ACHN (cell line): ENCODE data around the gene CELF1.

Experiments used
- DNase-seq: peaks from one replicate; pipeline ENCODE4 v3.0.0-alpha.2; 2015
- in situ Hi-C: cut with HindIII; loops from 2 replicates; pipeline ENCODE4 v1.10.0; 2017; ENCODE audit warnings: low sequenced_read_pairs, low pct_ligation_motif_present, low pct_unique_long_range_greater_than_20kb

Gene CELF1

DNA sequence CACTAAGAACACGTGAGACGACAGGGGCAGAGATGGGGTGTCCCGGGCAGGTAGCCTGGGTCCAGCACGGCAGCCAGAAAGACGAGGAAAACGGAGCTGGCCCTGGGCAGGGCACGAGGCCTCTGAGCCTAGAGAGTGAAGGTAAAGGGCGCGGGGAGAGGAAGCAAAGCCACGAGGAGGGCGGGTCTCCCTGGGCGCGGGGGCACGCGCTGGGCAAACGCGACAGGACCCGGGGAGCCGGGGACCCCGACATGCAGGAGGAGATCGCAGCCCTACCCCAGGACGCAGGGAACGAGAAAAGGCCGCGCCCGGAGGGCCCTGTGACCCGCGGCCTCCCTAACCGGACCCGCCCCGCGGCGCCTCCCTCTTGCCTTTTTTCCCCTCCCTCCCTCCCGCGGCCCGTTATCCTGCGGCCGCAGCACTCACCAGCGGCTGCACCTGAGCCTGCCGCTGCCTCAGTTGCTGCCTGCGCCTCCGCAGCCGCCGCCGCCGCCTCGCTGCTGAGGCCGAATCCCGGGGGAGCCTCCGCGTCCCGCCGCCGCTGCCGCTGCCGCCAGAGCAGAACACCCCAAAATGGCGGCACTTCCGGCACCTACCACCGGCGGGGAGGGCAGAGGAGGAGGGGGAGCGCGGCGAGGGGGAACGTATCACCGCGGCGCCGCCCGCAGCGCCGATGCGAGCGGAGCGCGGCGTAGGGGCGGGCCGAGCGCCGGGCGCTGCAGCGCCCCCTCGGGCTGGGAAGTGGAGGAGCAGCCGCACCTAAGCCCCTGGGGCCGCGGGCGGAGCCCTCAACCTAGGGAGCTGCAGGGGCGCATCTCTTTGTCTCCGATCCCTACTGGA lies at the start of gene CELF1:
Gene CELF1 (minus strand): TSS at position 567 of the 840 bp plus-strand sequence. CDS start 53,609 bp downstream, outside the sequence.
- in situ Hi-C loops = no loop called here

GRCh38 chr11:47599902-47600301 lies 47.0 kb upstream of the CELF1 start:
- in situ Hi-C loops = no loop called here
- no peak for DNase-seq

More for the DNA sequence above, at the start of gene CELF1:
- DNase-seq = peak; percentile 89

- DNase-seq = no peak
- in situ Hi-C loops = no loop called here
These were observed 43.0 kb upstream of the CELF1 start for GRCh38 chr11:47595967-47596366.

DNA sequence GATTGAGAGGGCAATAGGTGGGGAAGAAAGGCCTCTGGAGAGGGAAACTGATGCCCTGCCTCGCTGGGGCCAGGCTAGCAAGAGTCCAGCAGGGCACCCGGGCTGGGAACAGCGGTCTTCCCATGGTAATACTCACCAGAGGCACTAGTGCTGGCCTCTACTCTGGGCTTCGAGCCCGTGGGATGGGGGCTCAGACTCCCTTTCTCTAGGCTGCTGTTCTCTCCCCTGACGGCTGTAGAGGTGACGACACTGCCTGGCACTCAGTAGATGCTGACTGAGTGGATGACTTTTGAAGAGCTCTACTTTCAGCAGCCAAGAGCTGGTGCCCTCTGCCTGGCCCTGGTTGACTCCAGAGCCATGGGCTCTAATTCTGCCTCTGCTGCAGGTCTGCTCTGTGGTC lies 42.1 kb upstream of the CELF1 start:
- no peak for DNase-seq
- in situ Hi-C loops = no loop called here

DNA sequence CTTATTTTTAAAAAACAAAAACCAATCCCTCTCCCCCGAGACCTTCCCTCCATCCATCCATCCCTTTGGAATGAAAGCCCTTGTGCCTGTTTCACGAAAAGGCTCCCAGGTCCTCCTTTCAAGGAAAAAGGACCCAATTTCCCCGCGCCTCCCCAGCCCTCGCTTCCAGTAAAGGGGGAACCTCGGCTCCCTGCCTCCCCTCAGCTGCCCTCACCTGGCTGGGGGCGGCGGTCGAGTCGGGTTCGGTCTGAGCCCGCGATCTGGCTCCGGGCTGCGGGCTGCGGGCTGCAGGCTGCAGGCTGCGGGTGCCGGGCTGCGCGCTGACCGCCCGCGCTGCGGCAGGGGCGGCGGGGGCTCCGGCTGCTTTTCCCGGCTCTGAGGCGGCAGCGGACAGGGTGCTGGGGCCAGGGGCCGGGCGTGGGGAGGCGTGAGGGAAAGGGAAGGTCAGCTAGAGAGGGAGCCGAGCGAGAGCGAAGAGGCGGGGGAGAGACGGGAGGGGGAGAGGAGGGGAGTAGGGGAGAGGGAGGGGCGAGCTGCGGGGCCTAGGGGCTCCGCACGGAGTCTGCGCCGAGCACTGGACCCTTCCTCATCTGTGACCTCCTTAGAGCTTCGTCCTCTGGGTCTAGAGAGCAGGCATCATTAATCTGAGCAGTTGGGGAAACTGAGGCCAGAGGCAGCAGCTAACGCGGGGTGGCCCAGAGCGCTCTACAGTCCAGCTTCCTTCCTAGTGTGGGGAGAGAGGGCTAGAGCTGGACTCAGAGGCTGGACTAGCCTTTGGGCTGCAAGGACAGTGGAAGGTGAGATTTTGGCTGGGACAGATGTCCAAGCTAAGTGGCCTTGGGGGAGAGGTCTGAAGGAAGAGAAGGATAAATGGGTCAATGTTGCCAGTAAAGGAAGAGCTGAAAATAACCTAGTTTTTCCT lies 41.3 kb upstream of the CELF1 start, which contains the start of gene C1QTNF4:
Gene C1QTNF4 (minus strand): TSS at position 478 of the 922 bp plus-strand sequence. CDS start 3,601 bp downstream, outside the sequence.
- in situ Hi-C loops = no loop called here
- no peak for DNase-seq

- no peak for DNase-seq
- in situ Hi-C loops = no loop called here
These were observed 40.6 kb upstream of the CELF1 start for GRCh38 chr11:47593492-47593933.

- in situ Hi-C loops = no loop called here
- no peak for DNase-seq
These were observed 40.0 kb upstream of the CELF1 start for GRCh38 chr11:47592970-47593369.

GRCh38 chr11:47592251-47592650 lies 39.3 kb upstream of the CELF1 start:
- in situ Hi-C loops = no loop called here
- DNase-seq = no peak

DNA sequence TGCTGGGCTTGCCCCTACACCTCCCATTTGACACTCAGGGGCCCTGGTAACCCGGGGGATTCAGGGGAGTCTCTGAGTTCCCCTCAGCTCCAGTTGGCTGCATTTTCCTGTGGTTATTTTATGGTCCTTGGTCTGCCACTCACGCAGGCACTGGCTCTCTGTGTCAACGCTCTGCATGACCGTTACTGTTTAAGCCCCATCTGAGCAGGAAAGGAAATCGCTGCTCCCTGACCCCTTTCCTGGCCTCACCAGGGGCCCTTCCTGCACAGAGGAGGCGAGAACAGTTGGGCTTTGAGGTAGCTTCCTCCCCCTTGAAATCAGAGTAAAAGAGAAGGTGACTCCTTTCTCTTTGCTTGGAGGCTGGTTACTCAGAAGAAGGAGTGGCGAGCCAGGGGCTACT lies 38.8 kb upstream of the CELF1 start:
- no peak for DNase-seq
- in situ Hi-C loops = no loop called here

DNA sequence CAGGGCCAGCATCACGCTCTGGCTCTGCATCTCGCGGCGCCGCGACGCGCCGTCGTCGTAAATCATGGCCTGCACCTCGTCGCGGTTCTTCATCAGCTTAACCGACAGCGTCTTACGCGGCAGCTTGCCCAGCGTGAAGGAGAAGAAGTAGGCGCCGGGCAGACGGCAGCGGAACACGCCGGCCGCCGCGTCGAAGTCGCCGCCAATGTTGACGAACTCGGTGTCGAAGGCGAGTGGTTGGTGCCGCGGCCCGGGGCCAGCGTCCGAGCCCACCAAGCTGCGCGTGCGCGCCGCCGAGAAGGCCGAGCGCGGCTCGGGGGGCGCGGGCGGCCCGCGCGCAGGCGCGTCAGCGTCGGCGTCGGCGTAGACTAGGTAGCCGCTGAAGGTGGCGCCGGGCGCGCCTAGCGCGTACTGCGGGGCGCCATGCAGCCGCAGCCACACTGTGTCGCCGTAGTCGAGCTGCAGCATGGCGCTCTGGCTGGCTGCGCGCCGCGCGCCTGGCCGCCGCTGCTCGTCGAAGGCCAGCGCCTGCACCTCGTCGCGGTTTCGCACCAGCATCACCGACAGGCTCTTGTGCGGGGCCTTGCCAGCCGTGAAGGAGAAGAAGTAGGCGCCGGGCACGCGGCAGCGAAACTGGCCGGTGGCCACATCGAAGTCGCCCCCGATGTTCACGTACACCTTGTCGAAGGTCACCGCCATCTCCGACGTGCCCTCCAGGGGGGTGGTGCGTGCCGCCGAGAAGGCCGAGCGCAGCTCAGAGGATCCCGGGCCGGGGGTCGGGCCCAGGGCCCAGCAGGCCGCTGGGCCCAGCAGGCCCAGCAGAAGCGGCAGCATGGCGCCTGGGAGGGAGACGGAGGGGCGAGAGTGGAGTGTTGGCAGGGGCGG lies 37.3 kb upstream of the CELF1 start:
- in situ Hi-C loops = no loop called here
- no peak for DNase-seq

DNA sequence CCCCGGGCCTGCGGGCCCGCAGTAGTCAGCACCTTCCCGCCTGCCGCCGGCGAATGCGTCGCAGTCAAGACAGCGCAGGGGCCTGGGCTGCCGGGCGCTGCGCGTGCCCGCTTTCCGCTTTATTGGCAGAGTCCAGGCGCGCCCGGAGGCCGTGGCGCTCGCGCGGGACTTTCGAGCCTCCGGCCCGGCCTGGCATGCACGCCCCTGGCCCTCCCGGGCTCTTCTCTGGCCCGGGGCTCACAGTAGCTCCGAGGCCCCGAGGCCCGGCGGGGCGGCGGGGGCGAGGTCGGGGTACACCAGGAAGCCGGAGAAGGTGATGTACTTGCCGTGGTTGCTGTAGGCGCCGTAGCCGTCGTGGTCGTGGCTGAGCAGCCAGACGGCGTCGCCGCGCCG lies 36.6 kb upstream of the CELF1 start:
- in situ Hi-C loops = no loop called here
- no peak for DNase-seq

GRCh38 chr11:47589118-47589517 lies 36.2 kb upstream of the CELF1 start:
- DNase-seq = no peak
- in situ Hi-C loops = no loop called here

DNA sequence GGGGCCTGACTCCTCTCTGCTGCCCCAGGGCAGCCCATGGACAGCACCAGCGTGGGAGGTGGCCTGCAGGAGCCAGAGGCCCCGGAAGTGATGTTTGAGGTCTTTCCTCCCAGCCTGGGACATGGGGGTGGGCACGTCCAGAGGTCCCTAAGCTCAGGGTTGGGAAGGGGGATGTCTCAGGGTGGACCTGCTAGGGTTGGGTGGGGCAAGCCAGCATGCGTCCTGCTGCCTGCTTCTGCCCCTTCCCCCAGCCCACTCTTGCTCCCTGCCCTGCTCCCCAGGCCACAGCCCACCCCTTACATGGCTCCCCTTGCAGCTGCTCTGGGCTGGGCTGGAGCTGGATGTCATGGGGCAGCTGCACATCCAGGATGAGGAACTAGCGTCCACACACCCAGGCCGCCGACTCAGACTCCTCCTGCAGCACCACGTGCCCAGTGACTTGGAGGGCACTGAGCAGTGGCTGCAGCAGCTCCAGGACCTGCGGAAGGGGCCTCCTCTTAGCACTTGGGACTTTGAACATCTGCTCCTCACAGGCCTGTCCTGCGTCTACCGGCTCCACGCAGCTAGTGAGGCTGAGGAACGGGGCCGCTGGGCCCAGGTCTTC lies 34.9 kb upstream of the CELF1 start:
- in situ Hi-C loops = no loop called here
- DNase-seq = no peak

DNA sequence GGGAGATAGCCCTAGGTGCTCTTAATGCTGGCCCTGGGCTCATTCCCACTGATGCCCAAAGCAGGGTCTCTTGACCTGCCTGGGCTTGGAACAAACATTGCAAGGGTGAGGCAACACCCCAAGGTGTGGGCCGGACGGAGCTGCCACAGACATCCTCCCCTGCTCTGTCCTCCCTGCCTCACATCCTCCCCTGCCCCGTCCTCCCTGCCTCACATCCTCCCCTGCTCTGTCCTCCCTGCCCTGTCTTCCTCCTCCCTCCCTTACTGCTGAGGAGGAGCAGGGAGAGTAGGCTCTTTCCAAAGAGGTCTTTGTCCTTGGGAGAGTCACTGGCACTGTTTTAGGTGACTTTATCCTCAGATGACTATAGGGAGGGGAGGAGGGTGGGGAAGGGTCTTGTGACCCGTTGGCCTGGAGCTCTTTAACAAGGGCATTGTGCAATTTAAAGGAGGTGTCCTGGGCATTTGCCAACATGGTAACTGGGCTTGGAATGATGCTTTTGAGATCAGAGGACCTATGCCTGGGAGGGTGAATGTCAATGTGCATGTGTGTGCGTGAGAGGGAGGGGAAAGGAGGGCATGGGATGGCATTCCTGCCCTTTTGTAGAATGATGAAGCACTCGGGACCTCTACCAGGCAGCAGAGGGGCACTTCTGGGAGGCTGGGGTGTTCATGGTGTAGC lies 34.2 kb upstream of the CELF1 start:
- in situ Hi-C loops = no loop called here
- no peak for DNase-seq

DNA sequence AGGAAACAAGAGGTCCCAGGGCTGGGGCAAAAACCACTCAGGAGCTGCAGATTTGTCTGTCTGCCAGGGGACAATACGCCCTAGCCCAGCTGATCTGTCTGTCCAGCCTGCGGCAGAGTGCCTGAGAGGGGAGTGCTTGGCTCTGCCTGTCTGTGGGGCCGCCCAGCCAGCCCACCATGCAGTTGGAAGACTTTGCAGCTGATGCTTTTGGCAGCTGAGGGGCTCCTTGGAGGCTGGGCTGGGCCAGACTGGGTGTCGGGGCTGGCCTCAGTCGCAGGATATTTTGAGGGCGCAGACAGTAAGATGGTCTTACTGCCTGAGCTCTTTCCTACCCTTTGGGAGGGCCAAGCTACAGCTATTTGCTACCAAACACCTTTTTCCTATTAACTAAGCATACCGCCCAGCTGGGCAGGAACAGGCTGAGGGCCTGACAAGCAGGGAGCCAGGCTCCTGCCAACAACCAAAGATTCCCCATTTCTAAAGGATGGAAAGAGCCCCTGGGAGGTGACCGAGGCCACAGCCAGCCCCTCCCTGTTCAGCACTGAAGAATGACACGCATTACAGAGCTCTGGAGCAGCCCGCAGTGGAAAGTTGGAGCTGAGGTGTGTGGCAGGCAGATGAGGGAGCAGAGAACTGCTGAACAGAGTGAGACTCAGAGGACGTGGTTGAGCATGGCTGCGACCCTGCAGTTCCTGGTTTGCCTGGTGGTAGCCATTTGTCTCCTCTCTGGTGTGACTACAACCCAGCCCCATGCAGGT lies 33.3 kb upstream of the CELF1 start, which contains the start of gene FAM180B:
Gene FAM180B (plus strand): TSS at position 581 of the 758 bp plus-strand sequence. CDS start 91 bp downstream, at position 672.
- no peak for DNase-seq

DNA sequence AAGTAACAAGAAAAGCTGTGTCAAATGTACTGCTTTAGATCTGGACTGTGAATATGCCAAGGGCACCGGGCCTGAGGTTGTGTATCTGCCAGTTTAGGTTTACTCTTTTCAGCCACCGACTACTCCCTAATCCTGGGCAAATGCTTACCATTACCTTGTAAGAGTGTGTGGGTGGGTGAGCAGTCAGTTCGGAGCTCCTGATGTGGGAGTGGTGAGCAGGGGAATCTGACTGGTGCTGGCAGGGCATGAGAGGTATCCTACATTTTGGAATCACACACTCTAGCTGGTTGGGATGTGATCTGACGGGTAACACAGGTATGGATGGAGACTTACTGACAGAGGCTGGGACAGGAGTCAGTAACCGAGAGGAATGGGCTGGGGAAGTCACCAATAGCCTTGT lies 30.9 kb upstream of the CELF1 start:
- in situ Hi-C loops = no loop called here
- DNase-seq = no peak

More for the DNA sequence above, 33.3 kb upstream of the CELF1 start, which contains the start of gene FAM180B:
- in situ Hi-C loops = no loop called here
